Progenitor cell of endocrine pancreas (in vitro differentiated cells): ENCODE results near the gene ENO4. TPM values are rescaled to one million over a fixed set of nuclear protein-coding genes. Genes with fewer than 3 reads are reported as not detected.

Experiments used
- DNase-seq: peaks from one replicate; pipeline ENCODE4 v3.0.0; 2021; ENCODE audit warnings: low spot score; ENCODE audit not compliant: unreplicated experiment
- H3K27ac Mint-ChIP-seq: 2 replicates; pipeline ENCODE4 v1.8.0; 2021; ENCODE audit warnings: mild to moderate bottlenecking, moderate library complexity, mixed read lengths
- H3K27me3 Mint-ChIP-seq: 2 replicates; pipeline ENCODE4 v1.8.0; 2021; ENCODE audit warnings: mixed read lengths
- H3K36me3 Mint-ChIP-seq: 2 replicates; pipeline ENCODE4 v1.8.0; 2022; ENCODE audit warnings: mixed read lengths; ENCODE audit not compliant: insufficient read depth
- H3K4me1 Mint-ChIP-seq: 2 replicates; pipeline ENCODE4 v1.8.0; 2021; ENCODE audit warnings: low read depth, mixed read lengths
- H3K4me3 Mint-ChIP-seq: 2 replicates; pipeline ENCODE4 v1.8.0; 2021; ENCODE audit warnings: low read depth, mild to moderate bottlenecking, moderate library complexity, mixed read lengths
- H3K9me3 Mint-ChIP-seq: 2 replicates; pipeline ENCODE4 v1.8.0; 2021; ENCODE audit warnings: low read depth, mixed read lengths
- total RNA-seq: library from RNA; stranded (reverse); gene quantifications from 2 replicates; pipeline ENCODE4 v1.2.1, GENCODE V29; 2021
- TF ChIP-seq, protein P1 (sequence below): fragments of 200-600 bp; sonication (generic); IDR thresholded peaks from one replicate; pipeline ENCODE4 v1.5.0; 2021; ENCODE audit warnings: antibody characterized with exemption, mild to moderate bottlenecking; ENCODE audit not compliant: unreplicated experiment

Gene ENO4
- total RNA-seq, 1 donor from 2014 or later: 2.0 TPM

DNA sequence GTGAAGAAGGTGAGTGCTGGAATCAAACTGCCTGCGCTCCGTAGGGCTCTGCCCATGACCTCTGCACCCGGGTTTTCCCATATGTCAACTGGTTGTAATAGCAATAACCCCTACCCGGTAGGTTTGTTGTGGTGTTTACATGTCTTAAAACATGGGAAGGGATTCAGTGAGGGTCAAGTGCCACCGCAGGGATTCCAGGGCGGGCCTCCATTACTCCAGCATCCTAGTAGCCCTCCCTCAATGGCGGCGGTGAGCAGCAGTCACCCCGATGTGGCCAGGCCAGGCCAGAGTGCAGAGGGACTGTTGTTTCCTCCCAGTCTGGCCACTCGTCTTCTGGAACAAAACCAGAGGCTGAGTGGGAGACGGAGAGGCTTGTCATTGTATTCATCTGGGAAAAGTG lies 37.6 kb upstream of the ENO4 start:
- Mint-ChIP-seq H3K36me3 (no peaks in the 10 kb centered on the region), H3K9me3 (no peaks in the 10 kb centered on the region), H3K27ac (no peak overlapping the region), H3K4me1 (peaks cover 7% of the 10 kb centered on the region), H3K4me3 (no peak overlapping the region), H3K27me3 (peaks cover 49% of the 10 kb centered on the region)
- DNase-seq: no peak
- TF ChIP-seq, protein P1, sequence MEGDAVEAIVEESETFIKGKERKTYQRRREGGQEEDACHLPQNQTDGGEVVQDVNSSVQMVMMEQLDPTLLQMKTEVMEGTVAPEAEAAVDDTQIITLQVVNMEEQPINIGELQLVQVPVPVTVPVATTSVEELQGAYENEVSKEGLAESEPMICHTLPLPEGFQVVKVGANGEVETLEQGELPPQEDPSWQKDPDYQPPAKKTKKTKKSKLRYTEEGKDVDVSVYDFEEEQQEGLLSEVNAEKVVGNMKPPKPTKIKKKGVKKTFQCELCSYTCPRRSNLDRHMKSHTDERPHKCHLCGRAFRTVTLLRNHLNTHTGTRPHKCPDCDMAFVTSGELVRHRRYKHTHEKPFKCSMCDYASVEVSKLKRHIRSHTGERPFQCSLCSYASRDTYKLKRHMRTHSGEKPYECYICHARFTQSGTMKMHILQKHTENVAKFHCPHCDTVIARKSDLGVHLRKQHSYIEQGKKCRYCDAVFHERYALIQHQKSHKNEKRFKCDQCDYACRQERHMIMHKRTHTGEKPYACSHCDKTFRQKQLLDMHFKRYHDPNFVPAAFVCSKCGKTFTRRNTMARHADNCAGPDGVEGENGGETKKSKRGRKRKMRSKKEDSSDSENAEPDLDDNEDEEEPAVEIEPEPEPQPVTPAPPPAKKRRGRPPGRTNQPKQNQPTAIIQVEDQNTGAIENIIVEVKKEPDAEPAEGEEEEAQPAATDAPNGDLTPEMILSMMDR: no peak

DNA sequence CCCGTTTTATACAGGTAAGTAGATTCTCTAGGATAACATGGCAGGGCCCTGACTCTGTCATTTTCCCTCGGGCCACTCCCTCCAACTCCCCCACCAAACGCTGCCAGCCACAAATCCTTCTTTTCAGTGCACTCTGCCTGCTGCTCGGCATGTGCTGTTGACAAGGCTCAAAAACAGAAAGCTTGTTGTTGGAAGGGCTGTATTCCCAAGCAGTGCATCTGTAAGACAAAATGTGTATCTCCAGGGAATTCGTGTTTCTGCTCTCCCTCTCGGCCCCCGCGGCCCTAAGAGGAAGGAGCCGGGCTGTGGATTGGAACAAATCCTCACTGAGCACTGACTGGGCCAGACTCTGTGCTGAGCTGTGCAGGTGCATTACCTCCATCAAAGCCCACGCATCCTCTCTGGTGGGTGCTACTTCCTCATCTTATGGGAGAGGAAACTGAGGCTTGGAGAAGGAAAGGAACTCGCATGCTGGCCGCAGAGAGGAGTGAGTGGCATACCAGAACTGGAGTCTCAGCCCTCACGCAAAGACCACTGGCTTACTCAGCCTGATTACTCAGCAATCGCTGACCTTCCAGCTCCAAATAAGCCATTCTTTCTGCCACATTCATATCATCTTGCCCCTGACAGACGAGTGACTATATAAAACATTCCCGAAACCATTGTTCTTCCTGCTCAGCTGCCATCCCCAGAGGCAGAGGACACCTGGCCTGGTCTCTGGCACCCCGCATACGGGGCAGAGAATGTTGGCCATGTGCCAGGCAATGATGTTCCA lies 33.5 kb upstream of the ENO4 start:
- no peak overlapping the region for H3K4me3 Mint-ChIP-seq
- peaks cover 2% of the 10 kb centered on the region for H3K9me3 Mint-ChIP-seq
- H3K4me1 Mint-ChIP-seq: peaks cover 2% of the 10 kb centered on the region
- no peak overlapping the region for H3K27ac Mint-ChIP-seq
- H3K27me3 Mint-ChIP-seq: peaks cover 48% of the 10 kb centered on the region
- no peaks in the 10 kb centered on the region for H3K36me3 Mint-ChIP-seq
- TF ChIP-seq, protein P1: no peak
- no peak for DNase-seq

DNA sequence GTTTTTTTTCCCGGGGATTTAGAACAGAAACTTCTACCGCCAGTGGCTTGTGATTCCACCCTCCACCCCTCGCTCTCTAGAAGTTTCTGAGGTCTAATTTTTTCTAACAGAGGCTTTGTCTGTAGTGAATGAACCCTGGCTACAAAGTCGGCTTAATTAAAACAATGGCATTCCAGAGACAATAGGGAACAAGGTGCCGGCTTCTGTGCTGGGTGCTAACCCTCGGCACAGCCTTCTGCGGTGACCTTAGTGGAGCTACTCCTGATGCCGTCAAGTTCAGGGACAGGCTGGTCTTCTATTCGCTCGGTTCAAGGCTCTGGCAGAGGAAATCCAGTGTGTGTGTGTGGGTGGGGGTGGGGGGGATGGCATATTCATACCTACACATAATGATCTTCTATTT lies 32.1 kb upstream of the ENO4 start:
- H3K27me3 Mint-ChIP-seq: peaks cover 46% of the 10 kb centered on the region
- peaks cover 2% of the 10 kb centered on the region for H3K9me3 Mint-ChIP-seq
- peaks cover 1% of the 10 kb centered on the region for H3K36me3 Mint-ChIP-seq
- H3K27ac Mint-ChIP-seq: no peak overlapping the region
- no peak for DNase-seq
- H3K4me3 Mint-ChIP-seq: no peak overlapping the region
- TF ChIP-seq, protein P1: no peak
- H3K4me1 Mint-ChIP-seq: peaks cover 2% of the 10 kb centered on the region

DNA sequence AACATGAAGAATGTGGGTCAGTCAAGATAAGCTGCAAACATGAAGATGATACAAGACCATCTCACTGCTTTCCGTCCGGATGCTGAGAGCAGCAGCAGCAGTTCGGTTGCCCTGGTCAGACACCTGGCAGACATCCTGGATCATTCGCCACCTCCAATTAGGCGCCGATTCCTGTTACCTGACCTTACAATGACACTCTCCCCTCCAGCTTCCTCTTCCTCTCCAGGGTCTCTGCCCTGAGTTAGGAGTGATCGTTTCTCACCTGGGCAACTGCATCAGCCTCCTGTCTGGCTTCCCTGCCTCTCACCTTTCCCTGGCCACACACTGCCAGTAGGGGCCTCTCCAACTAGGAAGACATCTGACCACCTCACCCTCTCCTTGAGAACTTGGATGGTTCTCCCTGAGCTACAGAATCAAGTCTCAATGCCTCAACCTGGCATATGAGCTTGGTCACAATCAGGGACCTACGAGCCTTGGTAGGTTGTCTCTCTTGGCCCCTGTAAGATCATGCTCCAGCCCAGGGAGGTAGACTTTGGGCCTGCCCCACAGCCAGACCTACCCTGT lies 31.4 kb upstream of the ENO4 start:
- H3K4me3 Mint-ChIP-seq: no peak overlapping the region
- H3K27me3 Mint-ChIP-seq: peaks cover 43% of the 10 kb centered on the region
- H3K36me3 Mint-ChIP-seq: peaks cover 1% of the 10 kb centered on the region
- H3K4me1 Mint-ChIP-seq: peaks cover 2% of the 10 kb centered on the region
- peaks cover 2% of the 10 kb centered on the region for H3K9me3 Mint-ChIP-seq
- peak overlapping the region; percentile 31 for H3K27ac Mint-ChIP-seq
- TF ChIP-seq, protein P1: no peak
- DNase-seq: no peak

DNA sequence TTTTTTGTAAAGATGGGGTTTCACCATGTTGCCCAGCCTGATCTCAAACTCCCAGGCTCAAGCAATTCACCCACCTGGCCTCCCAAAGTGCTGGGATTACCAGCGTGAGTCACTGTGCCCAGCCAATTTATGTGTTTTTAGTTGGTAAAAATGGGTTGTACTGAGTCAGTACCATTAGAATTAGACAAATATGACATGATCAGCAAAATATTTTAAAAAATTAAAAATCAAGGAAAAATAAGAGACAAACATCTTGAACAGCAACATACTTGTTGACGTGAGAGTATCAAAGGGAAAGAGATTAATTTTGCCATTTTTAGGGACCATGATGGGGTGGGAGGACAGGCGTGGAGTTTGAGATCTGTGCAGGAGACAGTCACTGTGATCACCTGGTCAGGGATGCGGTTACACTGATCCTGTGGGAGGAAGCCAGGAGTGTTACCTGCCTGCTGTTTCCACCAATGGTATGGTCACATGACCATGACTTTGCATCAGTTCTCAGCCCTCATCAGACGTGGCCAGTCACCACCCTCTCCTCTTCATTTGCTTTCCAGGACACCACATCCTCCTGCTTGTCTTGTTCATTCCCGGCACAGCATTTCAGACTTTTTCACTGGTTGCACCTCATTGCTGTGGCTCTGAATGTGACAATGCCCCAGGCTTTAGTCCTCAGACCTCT lies 29.2 kb upstream of the ENO4 start:
- H3K27ac Mint-ChIP-seq: no peak overlapping the region
- H3K27me3 Mint-ChIP-seq: peaks cover 35% of the 10 kb centered on the region
- H3K36me3 Mint-ChIP-seq: peaks cover 1% of the 10 kb centered on the region

More for the DNA sequence above, 29.2 kb upstream of the ENO4 start:
- H3K9me3 Mint-ChIP-seq: peaks cover 2% of the 10 kb centered on the region
- no peak for DNase-seq
- H3K4me3 Mint-ChIP-seq: no peak overlapping the region
- H3K4me1 Mint-ChIP-seq: peaks cover 2% of the 10 kb centered on the region
- TF ChIP-seq, protein P1: no peak
